Liver (tissue), 9 donors: Measurements from ENCODE around the gene TRAIP. TPM values are rescaled to one million over a fixed set of nuclear protein-coding genes. Genes with fewer than 3 reads are reported as not detected.

Experiments used
- DNase-seq: peaks from one replicate; pipeline ENCODE4 v3.0.0-alpha.2; 2017; ENCODE audit warnings: low spot score
- H3K27ac ChIP-seq, 2 donors: one replicate each; pipeline ENCODE4 v1.7.0; 2013; ENCODE audit warnings: inconsistent platforms in 2 of 2, low read length in 2 of 2, control low read depth in 1 of 2, low read depth in 1 of 2, mild to moderate bottlenecking in 1 of 2
- H3K27me3 ChIP-seq, 4 donors: one replicate each; pipeline versions ENCODE4 v1.6.1 to v1.7.0; 2013; ENCODE audit warnings: low read length in 3 of 4, inconsistent platforms in 1 of 4, mild to moderate bottlenecking in 1 of 4, moderate library complexity in 1 of 4; ENCODE audit not compliant: control insufficient read depth in 4 of 4, insufficient read depth in 4 of 4
- H3K36me3 ChIP-seq, 4 donors: one replicate each; pipeline versions ENCODE4 v1.6.1 to v1.7.0; 2013; ENCODE audit warnings: low read length in 3 of 4, mild to moderate bottlenecking in 3 of 4, low read depth in 1 of 4, moderate library complexity in 1 of 4; ENCODE audit not compliant: control insufficient read depth in 4 of 4, insufficient read depth in 3 of 4
- H3K4me1 ChIP-seq, 4 donors: one replicate each; pipeline versions ENCODE4 v1.6.1 to v1.7.0; 2013; ENCODE audit warnings: low read length in 3 of 4, mild to moderate bottlenecking in 3 of 4, moderate library complexity in 1 of 4; ENCODE audit not compliant: control insufficient read depth in 4 of 4, insufficient read depth in 4 of 4
- H3K4me3 ChIP-seq, 3 donors: one replicate each; pipeline versions ENCODE4 v1.6.1 to v1.7.0; 2013; ENCODE audit warnings: low read length in 3 of 3, control low read depth in 1 of 3, low read depth in 1 of 3, mild to moderate bottlenecking in 1 of 3
- H3K9ac ChIP-seq, 2 donors: one replicate each; pipeline ENCODE4 v1.7.0; 2013; ENCODE audit warnings: low read length in 2 of 2, mild to moderate bottlenecking in 2 of 2, moderate library complexity in 2 of 2, control low read depth in 1 of 2, low read depth in 1 of 2
- H3K9me3 ChIP-seq, 4 donors: one replicate each; pipeline versions ENCODE4 v1.6.1 to v1.7.0; 2013; ENCODE audit warnings: low read length in 3 of 4; ENCODE audit not compliant: control insufficient read depth in 4 of 4
- ATF3 ChIP-seq: IDR thresholded peaks from 2 replicates; pipeline ENCODE4 v1.6.1; 2016; ENCODE audit warnings: antibody characterized with exemption
- EGR1 ChIP-seq, 2 donors: IDR thresholded peaks; 2 replicates each; pipeline ENCODE4 v1.6.1; 2016 to 2018; ENCODE audit warnings: antibody characterized with exemption in 2 of 2, low read depth in 2 of 2
- FOXA1 ChIP-seq: IDR thresholded peaks from 2 replicates; pipeline ENCODE4 v1.6.1; 2016; ENCODE audit warnings: antibody characterized with exemption
- FOXA2 ChIP-seq: IDR thresholded peaks from 2 replicates; pipeline ENCODE4 v1.6.1; 2016; ENCODE audit warnings: antibody characterized with exemption
- GABPA ChIP-seq, 2 donors: IDR thresholded peaks in 1 of 2; conservative IDR thresholded peaks in 1 of 2; 2 replicates each; pipeline ENCODE4 v1.6.1; 2016; ENCODE audit warnings: antibody characterized with exemption in 2 of 2, mild to moderate bottlenecking in 1 of 2, moderate library complexity in 1 of 2
- HNF4A ChIP-seq, 2 donors: conservative IDR thresholded peaks; 2 replicates each; pipeline ENCODE4 v1.6.1; 2016; ENCODE audit warnings: antibody characterized with exemption in 2 of 2, mild to moderate bottlenecking in 2 of 2
- HNF4G ChIP-seq: IDR thresholded peaks from 2 replicates; pipeline ENCODE4 v1.6.1; 2016; ENCODE audit warnings: antibody characterized with exemption
- NR2F2 ChIP-seq: IDR thresholded peaks from 2 replicates; pipeline ENCODE4 v1.6.1; 2016; ENCODE audit warnings: antibody characterized with exemption
- RAD21 ChIP-seq, 2 donors: IDR thresholded peaks; 2 replicates each; pipeline ENCODE4 v1.6.1; 2016; ENCODE audit warnings: antibody characterized with exemption in 2 of 2, mild to moderate bottlenecking in 2 of 2
- REST ChIP-seq: IDR thresholded peaks from 2 replicates; pipeline ENCODE4 v1.6.1; 2016; ENCODE audit warnings: antibody characterized with exemption, mild to moderate bottlenecking
- RXRA ChIP-seq, 2 donors: IDR thresholded peaks; 2 replicates each; pipeline ENCODE4 v1.6.1; 2017 to 2018; ENCODE audit warnings: antibody characterized with exemption in 2 of 2, mild to moderate bottlenecking in 1 of 2
- SP1 ChIP-seq: IDR thresholded peaks from 2 replicates; pipeline ENCODE4 v1.6.1; 2018; ENCODE audit warnings: antibody characterized with exemption, mild to moderate bottlenecking
- TAF1 ChIP-seq: conservative IDR thresholded peaks from 2 replicates; pipeline ENCODE4 v1.6.1; 2016; ENCODE audit warnings: antibody characterized with exemption, mild to moderate bottlenecking
- YY1 ChIP-seq: IDR thresholded peaks from 2 replicates; pipeline ENCODE4 v1.6.1; 2016; ENCODE audit warnings: antibody characterized with exemption, mild to moderate bottlenecking
- ZBTB33 ChIP-seq: IDR thresholded peaks from 2 replicates; pipeline ENCODE4 v1.6.1; 2016; ENCODE audit warnings: antibody characterized with exemption
- WGBS: extraction: QIAGEN DNeasy Blood & Tissue Kit; methylation state at CpG from one replicate; pipeline ENCODE4 v1.1.7; 2013; 5-methylcytosine and 5-hydroxymethylcytosine counted together
- polyA plus RNA-seq, 2 donors: library from polyadenylated mRNA; stranded (reverse) in 1 of 2; unstranded in 1 of 2; fragments of 200-250 nt in 1 of 2; fragments of >200 nt in 1 of 2; fragmentation: Nextera tagmentation in 1 of 2; extraction: Ambion mirVana in 1 of 2; gene quantifications; one replicate each; pipeline versions ENCODE4 v1.2.1 to v1.2.3, GENCODE V29; 2013 to 2015
- total RNA-seq, 2 donors: library from RNA; depleted of rRNA; stranded (reverse); fragments of >200 nt; gene quantifications; one replicate each; pipeline ENCODE4 v1.2.3, GENCODE V29; 2014
- TF ChIP-seq, protein P1 (sequence below): IDR thresholded peaks from 2 replicates; pipeline ENCODE4 v1.6.1; 2016; ENCODE audit warnings: antibody characterized with exemption
- donor health status: healthy.
- donor health status: healthy.
- donor health status: healthy.
- donor health status: healthy.
- donor health status: healthy.

Gene TRAIP
- total and polyA plus RNA-seq, 4 donors: 0.42 to 7.9 (median 0.64) TPM

DNA sequence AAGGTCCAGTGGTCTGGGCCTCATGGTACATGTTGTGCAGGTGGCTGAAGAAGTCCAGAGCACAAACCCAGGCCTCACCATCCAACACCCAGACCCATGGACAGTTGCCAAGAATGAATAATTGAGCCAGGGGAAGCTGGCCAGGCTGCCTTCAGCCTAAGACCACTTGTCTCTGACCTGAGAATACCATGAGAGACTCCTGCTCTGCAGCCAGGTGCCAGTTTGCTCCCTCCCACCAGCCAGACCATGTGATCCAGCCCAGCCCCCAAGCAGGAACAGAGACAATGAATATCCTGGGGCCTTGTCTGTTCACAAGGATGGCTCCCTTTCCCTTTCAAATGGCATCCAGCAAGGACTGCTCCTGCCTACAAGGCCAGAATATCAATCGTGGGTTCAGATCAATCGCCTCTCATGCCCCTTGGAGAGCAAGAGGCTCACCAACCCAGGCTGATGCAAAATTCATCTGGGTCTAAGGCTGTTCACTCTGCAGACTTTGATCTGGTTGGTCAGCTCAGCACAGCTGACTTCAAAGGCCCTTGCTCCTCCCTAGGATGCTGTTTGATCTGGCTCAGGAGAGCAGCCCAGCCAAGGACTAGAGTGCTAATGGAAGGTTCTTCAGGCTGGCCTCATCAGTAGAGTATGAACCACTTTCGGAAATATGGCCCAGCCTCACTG is 13.4 kb downstream of the TRAIP start (continued):
- TF ChIP-seq ZBTB33 (no peak), RXRA (IDR thresholded peaks at IDR 0.05) (no peak), GABPA (IDR thresholded peaks at IDR 0.05 in 1 of 2, conservative IDR thresholded peaks at IDR 0.05 in 1 of 2) (no peak), EGR1 (IDR thresholded peaks at IDR 0.05; ENCODE audit: low read depth in 2 of 2) (no peak), HNF4A (conservative IDR thresholded peaks at IDR 0.05) (no peak), FOXA2 (no peak), HNF4G (no peak), ATF3 (no peak), TAF1 (no peak), SP1 (no peak)

- TF ChIP-seq ZBTB33: no peak
- TF ChIP-seq HNF4G: no peak
- TF ChIP-seq EGR1 (IDR thresholded peaks at IDR 0.05; ENCODE audit: low read depth in 2 of 2): no peak
- no peak for TF ChIP-seq REST
- TF ChIP-seq RAD21 (IDR thresholded peaks at IDR 0.05): no peak
- no peak for TF ChIP-seq YY1
- TF ChIP-seq HNF4A (conservative IDR thresholded peaks at IDR 0.05): no peak
- no peak for TF ChIP-seq NR2F2
- no peak for TF ChIP-seq ATF3
- TF ChIP-seq FOXA1: no peak
- TF ChIP-seq, protein P1, sequence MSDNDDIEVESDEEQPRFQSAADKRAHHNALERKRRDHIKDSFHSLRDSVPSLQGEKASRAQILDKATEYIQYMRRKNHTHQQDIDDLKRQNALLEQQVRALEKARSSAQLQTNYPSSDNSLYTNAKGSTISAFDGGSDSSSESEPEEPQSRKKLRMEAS: no peak
- no peak for TF ChIP-seq GABPA (IDR thresholded peaks at IDR 0.05 in 1 of 2, conservative IDR thresholded peaks at IDR 0.05 in 1 of 2)
- no peak for DNase-seq
- H3K4me1 ChIP-seq: peaks cover 3 to 16% (median 12%) of the 10 kb centered on the region in 4 donors
- 97% methylated on average over 7 of the region's 7 CpGs for WGBS
- H3K27me3 ChIP-seq: no peaks in the 10 kb centered on the region
- H3K9me3 ChIP-seq: no peaks in the 10 kb centered on the region
- no peak overlapping the region for H3K27ac ChIP-seq
- no peak overlapping the region for H3K4me3 ChIP-seq
- no peak overlapping the region for H3K9ac ChIP-seq
- H3K36me3 ChIP-seq: no peaks in the 10 kb centered on the region
These were observed 14.6 kb downstream of the TRAIP start for GRCh38 chr3:49841806-49842205.
